OCI-LY1 (cell line): Measurements from ENCODE around the gene GPATCH4.
A peak's percentile ranks its signal among the peaks of the same experiment; 100 is the strongest.

ENCODE experiments used
- H2AFZ ChIP-seq: fragments of 200-600 bp; sonication (generic), shearing (Covaris generic); 2 replicates; pipeline ENCODE4 v1.6.0; 2014; ENCODE audit warnings: antibody characterized with exemption, mild to moderate bottlenecking, low read length
- H3F3A ChIP-seq: fragments of 200-600 bp; sonication (generic), shearing (Covaris generic); 2 replicates; pipeline ENCODE4 v1.6.0; 2014; ENCODE audit warnings: mild to moderate bottlenecking, antibody characterized with exemption, low read length, moderate library complexity; ENCODE audit not compliant: insufficient read depth
- H3K27ac ChIP-seq: fragments of 200-600 bp; sonication (generic); 2 replicates; pipeline ENCODE4 v1.5.1; 2014; ENCODE audit warnings: low read length, mixed run types, mild to moderate bottlenecking, low read depth; ENCODE audit not compliant: poor library complexity, severe bottlenecking
- H3K27me3 ChIP-seq: fragments of 200-600 bp; sonication (generic); 2 replicates; pipeline ENCODE4 v1.6.0; 2014; ENCODE audit warnings: antibody characterized with exemption, mild to moderate bottlenecking, low read length, moderate library complexity; ENCODE audit not compliant: insufficient read depth
- H3K36me3 ChIP-seq: fragments of 200-600 bp; sonication (generic); 2 replicates; pipeline ENCODE4 v1.6.1; 2014; ENCODE audit warnings: mild to moderate bottlenecking, antibody characterized with exemption, low read length, moderate library complexity, mixed read lengths; ENCODE audit not compliant: insufficient read depth
- H3K4me1 ChIP-seq: fragments of 200-600 bp; sonication (generic); 2 replicates; pipeline ENCODE4 v1.5.1; 2014; ENCODE audit warnings: mild to moderate bottlenecking, low read length, moderate library complexity; ENCODE audit not compliant: insufficient read depth, severe bottlenecking
- H3K4me2 ChIP-seq: fragments of 200-600 bp; sonication (generic), shearing (Covaris generic); 2 replicates; pipeline ENCODE4 v1.6.1; 2014; ENCODE audit warnings: low read length
- H3K4me3 ChIP-seq: fragments of 200-600 bp; sonication (generic); 2 replicates; pipeline ENCODE4 v1.5.1; 2014; ENCODE audit warnings: low read length, low read depth, mild to moderate bottlenecking, mixed read lengths; ENCODE audit not compliant: poor library complexity, severe bottlenecking
- H3K79me2 ChIP-seq: fragments of 200-600 bp; shearing (Covaris generic); 2 replicates; pipeline ENCODE4 v1.6.1; 2016; ENCODE audit warnings: mixed run types, low read length, mixed read lengths; ENCODE audit not compliant: insufficient read depth
- H3K9ac ChIP-seq: fragments of 200-600 bp; sonication (generic), shearing (Covaris generic); 2 replicates; pipeline ENCODE4 v1.6.1; 2014; ENCODE audit warnings: mild to moderate bottlenecking, low read length, mixed read lengths
- H3K9me2 ChIP-seq: fragments of 200-600 bp; sonication (generic), shearing (Covaris generic); 2 replicates; pipeline ENCODE4 v1.6.1; 2014; ENCODE audit warnings: low read depth, mild to moderate bottlenecking, low read length, mixed read lengths
- H3K9me3 ChIP-seq: fragments of 200-600 bp; shearing (Covaris generic); 2 replicates; pipeline ENCODE4 v1.6.1; 2014; ENCODE audit warnings: low read length, mixed read lengths
- H4K20me1 ChIP-seq: fragments of 200-600 bp; sonication (generic), shearing (Covaris generic); 2 replicates; pipeline ENCODE4 v1.6.0; 2016; ENCODE audit warnings: mild to moderate bottlenecking, low read length; ENCODE audit not compliant: insufficient read depth
- EZH2 ChIP-seq: fragments of 200-600 bp; sonication (generic), shearing (Covaris generic); IDR thresholded peaks from 2 replicates; pipeline ENCODE4 v1.8.0; 2017; ENCODE audit warnings: borderline replicate concordance, mixed run types, mild to moderate bottlenecking, antibody characterized with exemption, low read length, moderate library complexity, mixed read lengths
- TF ChIP-seq, protein P1 (sequence below): fragments of 200-600 bp; sonication (generic), shearing (Covaris generic); IDR thresholded peaks from 2 replicates; pipeline ENCODE4 v1.5.1; 2017; ENCODE audit warnings: mild to moderate bottlenecking, antibody characterized with exemption, low read length, moderate library complexity, mixed read lengths

Gene GPATCH4

DNA sequence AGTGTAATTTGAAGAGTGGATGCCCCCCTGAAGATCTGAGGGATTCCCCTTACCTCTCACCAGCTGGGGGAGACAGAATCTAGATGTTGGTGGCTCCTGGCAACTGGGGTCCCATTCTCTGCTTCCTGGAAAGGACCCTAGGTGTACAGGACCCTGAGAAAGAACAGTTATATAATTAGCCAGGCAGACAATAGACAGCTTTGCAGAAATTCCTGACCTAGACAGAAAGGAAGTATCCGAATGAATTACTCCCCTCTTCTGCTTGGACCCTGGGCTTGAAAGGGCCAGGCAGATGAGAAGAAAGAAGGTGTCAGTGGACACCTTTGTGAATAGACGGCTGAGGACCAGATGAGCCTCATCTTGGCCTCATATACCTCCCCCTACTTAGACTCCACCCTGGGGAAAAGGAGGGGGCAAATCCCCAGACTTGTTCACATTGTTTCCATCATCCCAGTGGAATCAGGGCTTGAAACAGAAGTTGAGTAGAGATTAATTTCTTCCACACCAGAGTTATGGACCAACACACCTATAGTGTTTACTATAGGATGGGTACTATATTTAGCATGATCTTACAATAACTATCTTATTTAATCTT lies 27.1 kb downstream of the GPATCH4 start:
- no peak overlapping the region for H3K27ac ChIP-seq
- H3K36me3 ChIP-seq: no peaks in the 10 kb centered on the region
- H3K4me3 ChIP-seq: no peak overlapping the region
- no peak overlapping the region for H2AFZ ChIP-seq
- H3K4me2 ChIP-seq: no peak overlapping the region
- peaks cover 9% of the 10 kb centered on the region; the same call in 1 of the 2 replicates for H3K27me3 ChIP-seq
- H3F3A ChIP-seq: no peaks in the 10 kb centered on the region
- peaks cover 11% of the 10 kb centered on the region for H3K4me1 ChIP-seq
- TF ChIP-seq, protein P1, sequence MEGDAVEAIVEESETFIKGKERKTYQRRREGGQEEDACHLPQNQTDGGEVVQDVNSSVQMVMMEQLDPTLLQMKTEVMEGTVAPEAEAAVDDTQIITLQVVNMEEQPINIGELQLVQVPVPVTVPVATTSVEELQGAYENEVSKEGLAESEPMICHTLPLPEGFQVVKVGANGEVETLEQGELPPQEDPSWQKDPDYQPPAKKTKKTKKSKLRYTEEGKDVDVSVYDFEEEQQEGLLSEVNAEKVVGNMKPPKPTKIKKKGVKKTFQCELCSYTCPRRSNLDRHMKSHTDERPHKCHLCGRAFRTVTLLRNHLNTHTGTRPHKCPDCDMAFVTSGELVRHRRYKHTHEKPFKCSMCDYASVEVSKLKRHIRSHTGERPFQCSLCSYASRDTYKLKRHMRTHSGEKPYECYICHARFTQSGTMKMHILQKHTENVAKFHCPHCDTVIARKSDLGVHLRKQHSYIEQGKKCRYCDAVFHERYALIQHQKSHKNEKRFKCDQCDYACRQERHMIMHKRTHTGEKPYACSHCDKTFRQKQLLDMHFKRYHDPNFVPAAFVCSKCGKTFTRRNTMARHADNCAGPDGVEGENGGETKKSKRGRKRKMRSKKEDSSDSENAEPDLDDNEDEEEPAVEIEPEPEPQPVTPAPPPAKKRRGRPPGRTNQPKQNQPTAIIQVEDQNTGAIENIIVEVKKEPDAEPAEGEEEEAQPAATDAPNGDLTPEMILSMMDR: no peak
- H3K79me2 ChIP-seq: no peaks in the 10 kb centered on the region
- H3K9me2 ChIP-seq: no peaks in the 10 kb centered on the region
- no peaks in the 10 kb centered on the region for H3K9me3 ChIP-seq
- H4K20me1 ChIP-seq: no peaks in the 10 kb centered on the region
- no peak overlapping the region for H3K9ac ChIP-seq

DNA sequence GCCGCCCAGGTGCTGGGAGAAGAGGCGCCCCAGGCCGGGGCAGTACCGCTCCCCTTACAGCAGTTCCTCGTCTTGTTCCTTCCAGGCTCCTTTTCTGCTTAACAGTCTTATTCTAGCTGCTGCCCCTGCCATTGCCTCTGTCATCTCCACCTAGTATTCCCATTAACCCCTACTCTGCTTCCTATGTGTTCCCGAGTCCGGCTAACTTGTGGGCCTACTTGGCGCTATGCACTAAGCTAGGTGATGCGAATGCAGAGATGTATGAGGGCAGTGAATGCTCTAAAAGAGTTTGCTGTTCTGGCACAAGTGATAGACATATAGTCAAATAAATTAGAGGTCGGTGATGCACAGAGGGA lies 28.6 kb downstream of the GPATCH4 start:
- Histone ChIP-seq H3K27me3 (peaks cover 9% of the 10 kb centered on the region; the same call in 1 of the 2 replicates), H3K4me2 (peak overlapping the region; percentile 76), H3K36me3 (no peaks in the 10 kb centered on the region), H3F3A (no peaks in the 10 kb centered on the region), H4K20me1 (no peaks in the 10 kb centered on the region), H3K4me1 (peaks cover 11% of the 10 kb centered on the region), H3K9me2 (no peaks in the 10 kb centered on the region), H3K9me3 (no peaks in the 10 kb centered on the region), H3K79me2 (no peaks in the 10 kb centered on the region), H3K4me3 (peak overlapping the region; percentile 66), H2AFZ (no peak overlapping the region), H3K27ac (no peak overlapping the region), H3K9ac (peak overlapping the region; percentile 60)
- TF ChIP-seq EZH2: no peak
- TF ChIP-seq, protein P1: no peak

DNA sequence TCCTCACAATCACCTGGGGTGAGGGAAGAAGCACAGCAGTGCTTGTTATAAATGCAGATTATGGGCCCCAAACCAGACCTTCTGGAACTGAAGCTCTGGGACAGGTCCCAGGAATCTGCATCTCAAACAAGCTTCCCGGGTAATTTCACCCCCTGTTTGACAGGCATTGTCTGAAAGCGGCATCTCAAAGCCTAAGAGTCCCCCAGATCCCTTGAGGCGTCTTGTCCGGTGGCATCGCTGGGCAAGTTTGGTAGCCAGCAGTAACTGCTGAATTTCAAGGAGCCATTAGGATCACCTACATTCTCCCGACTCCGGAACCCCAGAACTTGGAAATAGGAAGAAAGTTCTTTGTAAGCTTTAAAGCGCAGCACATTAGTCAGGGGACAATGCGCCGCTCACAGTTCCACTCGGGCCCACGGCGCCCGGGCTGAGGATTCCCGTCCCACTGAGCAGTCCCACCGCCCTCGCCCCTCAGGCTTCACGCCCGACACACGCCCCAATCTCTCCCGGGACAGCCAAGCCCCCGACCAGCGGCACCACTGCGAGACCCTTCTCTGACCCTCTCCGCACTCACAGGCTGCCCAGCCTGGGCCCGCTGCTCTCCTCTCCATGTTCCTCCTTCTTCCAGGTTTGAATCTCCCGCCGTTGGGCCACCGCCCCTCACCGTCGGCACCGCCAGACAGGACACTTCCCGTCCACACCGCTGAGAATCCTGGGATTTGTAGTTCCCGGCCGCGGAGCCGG lies 29.2 kb downstream of the GPATCH4 start, which contains the start of gene IQGAP3:
TSS of gene IQGAP3 (minus strand) at position 647 of the 744 bp plus-strand sequence. CDS start at position 611, 36 bp downstream.
- H3K79me2 ChIP-seq: no peaks in the 10 kb centered on the region
- no peak within 1 kb of the TSS for H3K27ac ChIP-seq
- peak within 1 kb of the TSS; percentile 66 for H3K4me3 ChIP-seq
- peaks cover 9% of the 10 kb centered on the region; the same call in 1 of the 2 replicates for H3K27me3 ChIP-seq
- H3K36me3 ChIP-seq: no peaks in the 10 kb centered on the region
- peak within 1 kb of the TSS; percentile 76 for H3K4me2 ChIP-seq
- no peak within 1 kb of the TSS for H2AFZ ChIP-seq
- peak within 1 kb of the TSS; percentile 60 for H3K9ac ChIP-seq
- H3K4me1 ChIP-seq: peaks cover 11% of the 10 kb centered on the region
- H3K9me2 ChIP-seq: no peaks in the 10 kb centered on the region
- no peak for TF ChIP-seq EZH2
- TF ChIP-seq, protein P1: no peak
- no peaks in the 10 kb centered on the region for H3K9me3 ChIP-seq
- no peaks in the 10 kb centered on the region for H4K20me1 ChIP-seq
- no peaks in the 10 kb centered on the region for H3F3A ChIP-seq
